Ramos (cell line): Measurements from ENCODE around the gene SART3.
"Not testable (repeated sequence)": the region's sequence is repeated elsewhere in the genome, so short reads cannot be mapped to it uniquely, and the experiment has no call there.

Experiments used
- in situ Hi-C: fragments of 300-500 bp; cut with MboI; formaldehyde crosslinking; loops from one replicate; pipeline ENCODE4 v1.14.3; 2022; ENCODE audit warnings: low sequenced_read_pairs; ENCODE audit not compliant: unreplicated experiment

The SART3 gene

GRCh38 chr12:108509806-108510205 is 51.2 kb downstream of the SART3 start:
- in situ Hi-C loops = loop anchor here (25.0 kb wide), 1 partner anchor 823 kb away; the partner anchor contains the start of gene PWP1

GRCh38 chr12:108507971-108508642 is 52.9 kb downstream of the SART3 start:
- in situ Hi-C loops = loop anchor here (25.0 kb wide), 1 partner anchor 821 kb away; the partner anchor contains the start of gene PWP1

- in situ Hi-C loops = loop anchor here (25.0 kb wide), 1 partner anchor 818 kb away; the partner anchor contains the start of gene PWP1
These were observed 55.8 kb downstream of the SART3 start for GRCh38 chr12:108505129-108505528.

- in situ Hi-C loops = loop anchor here (25.0 kb wide), 1 partner anchor 816 kb away; the partner anchor contains the start of gene PWP1
These were observed 58.1 kb downstream of the SART3 start for GRCh38 chr12:108502922-108503321.

- in situ Hi-C loops = no loop called here
These were observed 62.8 kb downstream of the SART3 start for GRCh38 chr12:108498136-108498535.

- in situ Hi-C loops = no loop called here
These were observed 65.0 kb downstream of the SART3 start for GRCh38 chr12:108495823-108496579.

GRCh38 chr12:108495054-108495453 is 65.9 kb downstream of the SART3 start:
- in situ Hi-C loops = no loop called here

GRCh38 chr12:108491256-108491655 is 69.7 kb downstream of the SART3 start:
- in situ Hi-C loops = no loop called here

GRCh38 chr12:108487029-108487428 is 73.9 kb downstream of the SART3 start:
- in situ Hi-C loops = not testable (repeated sequence)

- in situ Hi-C loops = not testable (repeated sequence)
These were observed 75.6 kb downstream of the SART3 start for GRCh38 chr12:108485371-108485770.

GRCh38 chr12:108484845-108485244 is 76.1 kb downstream of the SART3 start:
- in situ Hi-C loops = no loop called here

- in situ Hi-C loops = no loop called here
These were observed 76.5 kb downstream of the SART3 start for GRCh38 chr12:108484431-108484830.

GRCh38 chr12:108483213-108484059 is 77.5 kb downstream of the SART3 start:
- in situ Hi-C loops = no loop called here

- in situ Hi-C loops = no loop called here
These were observed 78.2 kb downstream of the SART3 start for GRCh38 chr12:108482717-108483212.

- in situ Hi-C loops = no loop called here
These were observed 81.5 kb downstream of the SART3 start for GRCh38 chr12:108479364-108480070.

GRCh38 chr12:108478611-108479206 is 82.3 kb downstream of the SART3 start:
- in situ Hi-C loops = no loop called here

- in situ Hi-C loops = no loop called here
These were observed 83.1 kb downstream of the SART3 start for GRCh38 chr12:108477881-108478259.

- in situ Hi-C loops = no loop called here
These were observed 83.7 kb downstream of the SART3 start for GRCh38 chr12:108477055-108477880.

GRCh38 chr12:108475396-108475795 is 85.6 kb downstream of the SART3 start:
- in situ Hi-C loops = no loop called here
